IPS-18c (cell line): ENCODE data around the gene LONRF3.

Experiments
- H3K4me3 ChIP-seq: 2 replicates; pipeline ENCODE4 v1.7.0; 2013; ENCODE audit warnings: low read depth, mild to moderate bottlenecking, low read length, moderate library complexity; ENCODE audit not compliant: insufficient read depth
- H3K9me3 ChIP-seq: one replicate; pipeline ENCODE4 v1.6.1; 2013; ENCODE audit warnings: mild to moderate bottlenecking, low read length, moderate library complexity; ENCODE audit not compliant: control insufficient read depth, insufficient read depth

The LONRF3 gene

GRCh38 chrX:118974088-118974907 is at the start of gene LONRF3:
Gene LONRF3 (plus strand): TSS chrX:118974618. CDS start chrX:118974781, 163 bp downstream.
- Histone ChIP-seq H3K9me3 (peaks cover 4% of the 10 kb centered on the region), H3K4me3 (peak within 1 kb of the TSS; percentile 31; the same call in 1 of the 2 replicates)

- H3K9me3 ChIP-seq, result no peaks in the 10 kb centered on the region
Measured at GRCh38 chrX:118928151-118928550, 46.3 kb upstream of the LONRF3 start.

GRCh38 chrX:118935352-118935751 is 39.1 kb upstream of the LONRF3 start:
- Histone ChIP-seq H3K9me3 (no peaks in the 10 kb centered on the region), H3K4me3 (no peak overlapping the region)

More at GRCh38 chrX:118928151-118928550, 46.3 kb upstream of the LONRF3 start:
- no peak overlapping the region for H3K4me3 ChIP-seq

GRCh38 chrX:118941147-118941546 is 33.3 kb upstream of the LONRF3 start:
- H3K4me3 ChIP-seq, result no peak overlapping the region
- no peaks in the 10 kb centered on the region for H3K9me3 ChIP-seq

GRCh38 chrX:118943102-118943501 is 31.3 kb upstream of the LONRF3 start:
- peaks cover 2% of the 10 kb centered on the region for H3K9me3 ChIP-seq
- H3K4me3 ChIP-seq, result no peak overlapping the region

- Histone ChIP-seq H3K9me3 (peaks cover 2% of the 10 kb centered on the region), H3K4me3 (no peak overlapping the region)
Measured at GRCh38 chrX:118945921-118946320, 28.5 kb upstream of the LONRF3 start.

- peaks cover 2% of the 10 kb centered on the region for H3K9me3 ChIP-seq
- H3K4me3 ChIP-seq, result no peak overlapping the region
Measured at GRCh38 chrX:118948270-118948669, 26.1 kb upstream of the LONRF3 start.

- H3K4me3 ChIP-seq, result no peak overlapping the region
- no peaks in the 10 kb centered on the region for H3K9me3 ChIP-seq
Measured at GRCh38 chrX:118961866-118962560, 12.4 kb upstream of the LONRF3 start.

- Histone ChIP-seq H3K4me3 (no peak overlapping the region), H3K9me3 (no peaks in the 10 kb centered on the region)
Measured at GRCh38 chrX:118963159-118963558, 11.3 kb upstream of the LONRF3 start.

GRCh38 chrX:118964252-118964651 is 10.2 kb upstream of the LONRF3 start:
- Histone ChIP-seq H3K4me3 (no peak overlapping the region), H3K9me3 (no peaks in the 10 kb centered on the region)

GRCh38 chrX:118965395-118965794 is 9.0 kb upstream of the LONRF3 start:
- no peaks in the 10 kb centered on the region for H3K9me3 ChIP-seq

GRCh38 chrX:118968031-118968430 is 6.4 kb upstream of the LONRF3 start:
- Histone ChIP-seq H3K4me3 (no peak overlapping the region), H3K9me3 (no peaks in the 10 kb centered on the region)

More at GRCh38 chrX:118965395-118965794, 9.0 kb upstream of the LONRF3 start:
- no peak overlapping the region for H3K4me3 ChIP-seq

- H3K4me3 ChIP-seq, result no peak overlapping the region
- peaks cover 4% of the 10 kb centered on the region for H3K9me3 ChIP-seq
Measured at GRCh38 chrX:118971552-118971951, 2.9 kb upstream of the LONRF3 start.

- peaks cover 4% of the 10 kb centered on the region for H3K9me3 ChIP-seq
- no peak overlapping the region for H3K4me3 ChIP-seq
Measured at GRCh38 chrX:118973389-118974087, 880 bp upstream of the LONRF3 start.

GRCh38 chrX:118974908-118975671 is 672 bp downstream of the LONRF3 start:
- H3K4me3 ChIP-seq, result peak overlapping the region; percentile 31; the same call in 1 of the 2 replicates
- peaks cover 4% of the 10 kb centered on the region for H3K9me3 ChIP-seq

- Histone ChIP-seq H3K9me3 (peaks cover 4% of the 10 kb centered on the region), H3K4me3 (peak overlapping the region; percentile 38; the same call in 1 of the 2 replicates)
Measured at GRCh38 chrX:118975831-118976598, 1.6 kb downstream of the LONRF3 start.
